Karpas-422 (cell line): ENCODE results near the gene ZNF700. TPM values are rescaled to one million over a fixed set of nuclear protein-coding genes. Genes with fewer than 3 reads are reported as not detected.
"Not testable (repeated sequence)": the region's sequence is repeated elsewhere in the genome, so short reads cannot be mapped to it uniquely, and the experiment has no call there.

Experiments
- DNase-seq: peaks from one replicate; pipeline ENCODE4 v3.0.0-alpha.2; 2015
- H2AFZ ChIP-seq: fragments of 200-600 bp; sonication (generic); 2 replicates; pipeline ENCODE4 v1.6.1; 2014; ENCODE audit warnings: antibody characterized with exemption, low read length, mixed read lengths
- H3K27ac ChIP-seq: fragments of 200-600 bp; sonication (generic); 2 replicates; pipeline ENCODE4 v1.5.1; 2014; ENCODE audit warnings: mild to moderate bottlenecking, low read length, moderate library complexity
- H3K27me3 ChIP-seq: fragments of 200-600 bp; sonication (generic); 2 replicates; pipeline ENCODE4 v1.6.1; 2014; ENCODE audit warnings: low read length, mixed read lengths
- H3K36me3 ChIP-seq: fragments of 200-600 bp; sonication (generic); 2 replicates; pipeline ENCODE4 v1.6.1; 2014; ENCODE audit warnings: low read length, mixed read lengths; ENCODE audit not compliant: insufficient read depth
- H3K4me1 ChIP-seq: fragments of 200-600 bp; sonication (generic); 2 replicates; pipeline ENCODE4 v1.6.1; 2014; ENCODE audit warnings: mild to moderate bottlenecking, low read length, mixed read lengths
- H3K4me2 ChIP-seq: fragments of 200-600 bp; sonication (generic); 2 replicates; pipeline ENCODE4 v1.6.1; 2014; ENCODE audit warnings: low read length, low read depth, mild to moderate bottlenecking; ENCODE audit not compliant: poor library complexity, severe bottlenecking
- H3K4me3 ChIP-seq: fragments of 200-600 bp; sonication (generic); 2 replicates; pipeline ENCODE4 v1.5.1; 2014; ENCODE audit warnings: mild to moderate bottlenecking, antibody characterized with exemption, low read length, mixed read lengths
- H3K79me2 ChIP-seq: fragments of 200-600 bp; sonication (generic); 2 replicates; pipeline ENCODE4 v1.6.1; 2014; ENCODE audit warnings: mild to moderate bottlenecking, low read length, mixed read lengths
- H3K9ac ChIP-seq: fragments of 200-600 bp; sonication (generic); 2 replicates; pipeline ENCODE4 v1.6.0; 2014; ENCODE audit warnings: low read length
- H3K9me2 ChIP-seq: fragments of 200-600 bp; sonication (generic), shearing (Covaris generic); replicated peaks from 2 replicates; pipeline ENCODE4 v1.6.0; 2014; ENCODE audit warnings: mild to moderate bottlenecking, low read length, moderate library complexity; ENCODE audit not compliant: insufficient read depth
- H3K9me3 ChIP-seq: fragments of 300-700, 200-600 bp; sonication (generic); 2 replicates; pipeline ENCODE4 v1.6.1; 2014; ENCODE audit warnings: low read length, mixed read lengths
- H4K20me1 ChIP-seq: fragments of 200-600 bp; sonication (generic); 2 replicates; pipeline ENCODE4 v1.6.1; 2014; ENCODE audit warnings: mild to moderate bottlenecking, antibody characterized with exemption, low read length, low read depth; ENCODE audit not compliant: insufficient read depth
- total RNA-seq: library from RNA; depleted of rRNA; stranded (reverse); fragments of >200 nt; shearing (Covaris generic); gene quantifications from 2 replicates; pipeline ENCODE4 v1.2.3, GENCODE V29; 2014; ENCODE audit warnings: low replicate concordance

Gene ZNF700
- total RNA-seq, 1 experiment from 2014 or later = 29.9 TPM

DNA sequence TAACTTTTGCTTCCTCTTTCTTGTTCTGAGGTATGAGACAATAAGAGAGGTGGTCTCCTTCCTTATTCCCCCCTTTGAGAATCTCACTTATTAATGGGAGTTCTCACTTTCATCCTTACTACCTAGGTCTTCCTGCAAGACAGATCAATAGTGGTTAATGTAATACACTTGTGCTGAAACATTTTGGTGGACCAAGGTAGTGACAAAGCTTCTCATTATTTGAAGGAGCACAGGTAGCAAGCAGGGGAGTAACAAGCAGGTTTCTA lies 17.9 kb downstream of the ZNF700 start:
- Histone ChIP-seq H3K9me3 (peaks cover 55% of the 10 kb centered on the region), H3K36me3 (peaks cover 71% of the 10 kb centered on the region)
- peak; percentile 63 for DNase-seq

DNA sequence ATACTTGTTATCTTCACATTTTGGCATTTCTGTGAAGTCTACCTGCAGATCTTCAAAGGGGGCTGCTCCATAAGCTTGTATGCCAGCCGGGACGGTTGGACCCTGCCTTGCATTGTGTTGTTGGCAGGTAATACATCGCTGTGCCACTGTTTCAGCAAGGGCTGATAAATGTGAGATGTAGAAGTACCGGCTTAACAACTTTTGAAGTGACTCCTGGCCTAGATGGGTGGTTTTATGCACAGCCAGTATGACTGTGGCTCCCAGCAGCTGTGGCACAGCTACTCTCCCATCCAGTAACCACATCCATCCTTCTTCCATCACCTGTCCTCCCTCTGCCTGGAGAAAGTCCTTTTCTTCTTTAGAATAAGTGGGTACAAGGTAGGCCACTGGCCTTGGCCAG lies 19.7 kb downstream of the ZNF700 start:
- Histone ChIP-seq H3K9me3 (peaks cover 69% of the 10 kb centered on the region), H4K20me1 (no peaks in the 10 kb centered on the region), H2AFZ (no peak overlapping the region), H3K27ac (no peak overlapping the region), H3K36me3 (peaks cover 85% of the 10 kb centered on the region), H3K9me2 (no peaks in the 10 kb centered on the region), H3K4me2 (no peak overlapping the region), H3K4me1 (no peaks in the 10 kb centered on the region), H3K79me2 (peaks cover 49% of the 10 kb centered on the region), H3K27me3 (no peaks in the 10 kb centered on the region), H3K9ac (no peak overlapping the region), H3K4me3 (no peak overlapping the region)
- no peak for DNase-seq

More for the DNA sequence above, 17.9 kb downstream of the ZNF700 start:
- Histone ChIP-seq H3K27me3 (no peaks in the 10 kb centered on the region), H4K20me1 (no peaks in the 10 kb centered on the region), H3K27ac (no peak overlapping the region), H3K79me2 (peaks cover 58% of the 10 kb centered on the region), H3K4me3 (no peak overlapping the region), H3K9ac (no peak overlapping the region), H2AFZ (no peak overlapping the region), H3K4me1 (no peaks in the 10 kb centered on the region), H3K4me2 (no peak overlapping the region), H3K9me2 (no peaks in the 10 kb centered on the region)

DNA sequence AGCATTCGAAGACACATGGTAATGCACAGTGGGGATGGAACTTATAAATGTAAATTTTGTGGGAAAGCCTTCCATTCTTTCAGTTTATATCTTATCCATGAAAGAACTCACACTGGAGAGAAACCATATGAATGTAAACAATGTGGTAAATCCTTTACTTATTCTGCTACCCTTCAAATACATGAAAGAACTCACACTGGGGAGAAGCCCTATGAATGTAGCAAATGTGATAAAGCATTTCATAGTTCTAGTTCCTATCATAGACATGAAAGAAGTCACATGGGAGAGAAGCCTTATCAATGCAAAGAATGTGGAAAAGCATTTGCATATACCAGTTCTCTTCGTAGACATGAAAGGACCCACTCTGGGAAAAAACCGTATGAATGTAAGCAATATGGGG lies 23.7 kb downstream of the ZNF700 start:
- H3K4me3 ChIP-seq = no peak overlapping the region
- peaks cover 94% of the 10 kb centered on the region for H3K36me3 ChIP-seq
- H3K9me2 ChIP-seq = no peaks in the 10 kb centered on the region
- H2AFZ ChIP-seq = no peak overlapping the region
- no peaks in the 10 kb centered on the region for H3K4me1 ChIP-seq
- H3K9ac ChIP-seq = no peak overlapping the region
- DNase-seq = no peak
- peaks cover 76% of the 10 kb centered on the region for H3K9me3 ChIP-seq
- H3K79me2 ChIP-seq = peaks cover 21% of the 10 kb centered on the region
- no peak overlapping the region for H3K4me2 ChIP-seq
- H3K27ac ChIP-seq = no peak overlapping the region
- no peaks in the 10 kb centered on the region for H4K20me1 ChIP-seq
- H3K27me3 ChIP-seq = no peaks in the 10 kb centered on the region

DNA sequence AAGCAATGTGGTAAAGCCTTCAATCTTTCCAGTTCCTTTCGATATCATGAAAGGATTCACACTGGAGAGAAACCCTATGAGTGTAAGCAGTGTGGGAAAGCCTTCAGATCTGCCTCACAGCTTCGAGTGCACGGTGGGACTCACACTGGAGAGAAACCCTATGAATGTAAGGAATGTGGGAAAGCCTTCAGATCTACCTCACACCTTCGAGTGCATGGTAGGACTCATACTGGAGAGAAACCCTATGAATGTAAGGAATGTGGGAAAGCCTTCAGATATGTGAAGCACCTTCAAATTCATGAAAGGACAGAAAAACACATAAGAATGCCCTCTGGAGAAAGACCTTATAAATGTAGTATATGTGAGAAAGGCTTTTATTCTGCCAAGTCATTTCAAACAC lies 24.3 kb downstream of the ZNF700 start:
- Histone ChIP-seq H3K9ac (no peak overlapping the region), H3K27me3 (no peaks in the 10 kb centered on the region), H3K9me2 (no peaks in the 10 kb centered on the region), H3K9me3 (peaks cover 72% of the 10 kb centered on the region), H3K79me2 (peaks cover 16% of the 10 kb centered on the region), H2AFZ (no peak overlapping the region), H3K4me3 (no peak overlapping the region), H3K4me1 (no peaks in the 10 kb centered on the region), H3K4me2 (no peak overlapping the region), H4K20me1 (no peaks in the 10 kb centered on the region), H3K36me3 (peaks cover 90% of the 10 kb centered on the region), H3K27ac (no peak overlapping the region)
- DNase-seq = peak; percentile 51

DNA sequence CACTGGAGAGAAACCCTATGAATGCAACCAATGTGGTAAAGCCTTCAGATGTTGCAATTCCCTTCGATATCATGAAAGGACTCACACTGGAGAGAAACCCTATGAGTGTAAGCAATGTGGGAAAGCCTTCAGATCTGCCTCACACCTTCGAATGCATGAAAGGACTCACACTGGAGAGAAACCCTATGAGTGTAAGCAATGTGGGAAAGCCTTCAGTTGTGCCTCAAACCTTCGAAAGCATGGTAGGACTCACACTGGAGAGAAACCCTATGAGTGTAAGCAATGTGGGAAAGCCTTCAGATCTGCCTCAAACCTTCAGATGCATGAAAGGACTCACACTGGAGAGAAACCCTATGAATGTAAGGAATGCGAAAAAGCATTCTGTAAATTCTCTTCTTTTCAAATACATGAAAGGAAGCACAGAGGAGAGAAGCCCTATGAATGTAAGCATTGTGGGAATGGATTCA lies 24.7 kb downstream of the ZNF700 start:
- peaks cover 70% of the 10 kb centered on the region for H3K9me3 ChIP-seq
- H3K27ac ChIP-seq = not testable (repeated sequence)

DNA sequence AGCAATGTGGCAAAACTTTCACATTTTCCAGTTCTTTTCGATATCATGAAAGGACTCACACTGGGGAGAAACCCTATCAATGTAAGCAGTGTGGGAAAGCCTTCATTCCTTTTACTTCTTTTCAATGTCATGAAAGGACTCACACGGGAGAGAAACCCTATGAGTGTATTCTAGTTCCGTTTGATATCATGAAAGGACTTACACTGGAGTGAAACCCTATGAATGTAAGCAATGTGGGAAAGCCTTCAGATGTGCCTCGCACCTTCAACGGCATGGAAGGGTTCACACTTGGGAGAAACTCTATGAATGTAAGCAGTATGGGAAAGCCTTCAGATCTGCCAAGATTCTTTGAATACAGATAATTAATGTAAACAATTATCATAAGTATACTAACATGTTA lies 25.4 kb downstream of the ZNF700 start:
- Histone ChIP-seq H3K36me3 (peaks cover 79% of the 10 kb centered on the region), H3K79me2 (peaks cover 5% of the 10 kb centered on the region), H3K9me2 (no peaks in the 10 kb centered on the region), H3K4me3 (peak overlapping the region; percentile 23), H3K4me2 (no peak overlapping the region), H3K27me3 (no peaks in the 10 kb centered on the region), H3K9me3 (peaks cover 63% of the 10 kb centered on the region), H3K9ac (no peak overlapping the region), H4K20me1 (no peaks in the 10 kb centered on the region), H2AFZ (no peak overlapping the region), H3K4me1 (no peaks in the 10 kb centered on the region), H3K27ac (no peak overlapping the region)
- DNase-seq = no peak

More for the DNA sequence above, 24.7 kb downstream of the ZNF700 start:
- H2AFZ ChIP-seq, H3K9me2 ChIP-seq, DNase-seq, H3K4me2 ChIP-seq, H4K20me1 ChIP-seq, H3K27me3 ChIP-seq, H3K4me1 ChIP-seq, H3K9ac ChIP-seq: not testable (repeated sequence)
- Histone ChIP-seq H3K4me3 (peak overlapping the region; percentile 23), H3K36me3 (peaks cover 86% of the 10 kb centered on the region), H3K79me2 (peaks cover 11% of the 10 kb centered on the region)

DNA sequence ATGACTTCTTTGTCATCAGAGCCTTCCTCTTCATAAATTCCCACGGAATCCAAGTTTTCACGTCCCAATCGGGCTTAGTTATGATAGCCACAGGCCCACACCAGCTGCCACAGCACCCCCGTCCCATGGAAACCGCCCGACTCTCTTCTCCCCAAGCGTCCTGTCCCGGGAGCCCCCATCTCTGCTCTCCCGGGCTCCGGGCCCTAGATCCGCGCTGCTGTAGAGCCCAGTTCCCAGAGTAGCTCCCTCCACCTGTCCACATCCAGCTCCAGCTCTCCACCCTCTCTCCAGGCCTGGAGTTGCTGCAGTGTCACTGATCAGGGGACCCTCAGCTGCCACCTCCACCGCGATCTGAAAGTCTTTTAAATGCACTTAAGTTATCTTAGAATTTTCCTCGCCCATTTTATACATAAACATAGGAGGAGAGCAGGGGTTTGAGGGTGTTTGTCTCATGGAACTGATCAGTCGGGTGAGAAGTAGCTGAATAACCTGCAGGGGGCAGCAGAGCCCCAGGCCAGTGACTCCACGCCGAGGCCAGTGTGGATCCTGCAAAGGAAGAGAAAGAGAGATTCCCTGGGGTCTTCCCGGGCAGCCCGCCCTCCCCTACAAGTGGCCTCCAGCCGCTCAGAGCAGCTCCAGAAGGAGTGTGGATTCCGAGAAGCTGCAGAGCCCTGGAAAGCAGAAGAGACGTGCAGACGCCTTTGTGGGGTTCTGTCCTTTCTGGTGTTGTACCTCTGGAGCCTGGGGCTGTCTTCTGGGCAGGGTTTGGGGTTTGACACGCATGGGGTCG lies 38.9 kb downstream of the ZNF700 start:
- H2AFZ ChIP-seq = no peak overlapping the region
- peak overlapping the region; percentile 91 for H3K4me3 ChIP-seq
- no peaks in the 10 kb centered on the region for H3K9me3 ChIP-seq
- peak overlapping the region; percentile 63 for H3K27ac ChIP-seq
- no peaks in the 10 kb centered on the region for H4K20me1 ChIP-seq
- no peaks in the 10 kb centered on the region for H3K9me2 ChIP-seq
- no peaks in the 10 kb centered on the region for H3K27me3 ChIP-seq
- DNase-seq = peak; percentile 90
- H3K79me2 ChIP-seq = 0 out of 2 replicates have a peak, but pooled peaks cover 5% of the 10 kb centered on the region
- H3K9ac ChIP-seq = peak overlapping the region; percentile 36
- H3K4me2 ChIP-seq = peak overlapping the region; percentile 85
- H3K36me3 ChIP-seq = no peaks in the 10 kb centered on the region
- peaks cover 15% of the 10 kb centered on the region for H3K4me1 ChIP-seq

DNA sequence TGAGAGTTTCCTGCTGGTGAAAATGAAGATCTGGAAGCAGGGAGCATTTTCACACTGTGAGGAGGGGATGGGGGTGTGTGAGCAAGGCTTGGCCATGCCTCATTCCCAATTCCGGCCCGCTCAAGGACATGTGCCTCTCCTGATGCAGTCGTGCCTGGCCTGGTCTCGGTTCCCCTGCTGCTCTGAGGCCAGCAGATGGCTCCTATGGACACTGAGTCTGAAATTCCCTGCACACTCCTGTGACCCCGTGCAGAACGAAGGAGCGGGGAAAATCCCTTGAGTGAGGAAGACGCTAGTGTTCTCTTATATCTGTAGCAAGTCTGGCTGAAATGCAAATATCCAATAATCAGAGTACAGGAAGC lies 39.6 kb downstream of the ZNF700 start:
- H4K20me1 ChIP-seq = no peaks in the 10 kb centered on the region
- no peak overlapping the region; the same call in 1 of the 2 replicates for H2AFZ ChIP-seq
- H3K27ac ChIP-seq = peak overlapping the region; percentile 63
- H3K36me3 ChIP-seq = peaks cover 4% of the 10 kb centered on the region; the same call in 1 of the 2 replicates
- DNase-seq = no peak
- no peaks in the 10 kb centered on the region for H3K9me3 ChIP-seq
- H3K9ac ChIP-seq = peak overlapping the region; percentile 36
- H3K4me1 ChIP-seq = peaks cover 15% of the 10 kb centered on the region
- peak overlapping the region; percentile 85 for H3K4me2 ChIP-seq
- 0 out of 2 replicates have a peak, but pooled peaks cover 5% of the 10 kb centered on the region for H3K79me2 ChIP-seq
- no peaks in the 10 kb centered on the region for H3K9me2 ChIP-seq
- peak overlapping the region; percentile 91 for H3K4me3 ChIP-seq
- H3K27me3 ChIP-seq = no peaks in the 10 kb centered on the region
